HL-60 (cell line): Measurements from ENCODE around the gene AQP3.

Experiments
- DNase-seq, 2 experiments: peaks; one replicate each; pipeline ENCODE4 v3.0.0-alpha.2; 2010 to 2020; ENCODE audit warnings: low read depth in 1 of 2, low spot score in 1 of 2
- H3K27ac ChIP-seq: fragments of 250-450 bp; sonication (Bioruptor Pico); replicated peaks from 2 replicates; pipeline ENCODE4 v1.5.1; 2020; ENCODE audit warnings: mild to moderate bottlenecking, moderate library complexity
- H3K27me3 ChIP-seq: fragments of 250-450 bp; sonication (Bioruptor Pico); 2 replicates; pipeline ENCODE4 v1.5.1; 2021; ENCODE audit warnings: mild to moderate bottlenecking, moderate library complexity; ENCODE audit not compliant: insufficient read depth, poor library complexity, severe bottlenecking
- H3K4me3 ChIP-seq: replicated peaks from 2 replicates; pipeline ENCODE4 v1.5.1; 2011; ENCODE audit warnings: mild to moderate bottlenecking, control low read depth, low read length; ENCODE audit not compliant: insufficient read depth
- GABPA ChIP-seq: IDR thresholded peaks from 2 replicates; pipeline ENCODE4 v1.6.1; 2012; ENCODE audit warnings: low read depth
- POLR2AphosphoS5 ChIP-seq: IDR thresholded peaks from 2 replicates; pipeline ENCODE4 v1.6.1; 2012; ENCODE audit warnings: low read depth
- SPI1 ChIP-seq: IDR thresholded peaks from 2 replicates; pipeline ENCODE4 v1.6.1; 2012; ENCODE audit warnings: low read depth, mild to moderate bottlenecking, borderline replicate concordance
- TF ChIP-seq, protein P1 (sequence below): IDR thresholded peaks from one replicate; pipeline ENCODE4 v1.5.1; 2011; ENCODE audit warnings: low read length, control low read depth, inconsistent platforms; ENCODE audit not compliant: insufficient read depth
- TF ChIP-seq, protein P2 (sequence below): IDR thresholded peaks from 2 replicates; pipeline ENCODE4 v1.6.1; 2012; ENCODE audit warnings: low read depth; ENCODE audit not compliant: insufficient replicate concordance

Gene AQP3

DNA sequence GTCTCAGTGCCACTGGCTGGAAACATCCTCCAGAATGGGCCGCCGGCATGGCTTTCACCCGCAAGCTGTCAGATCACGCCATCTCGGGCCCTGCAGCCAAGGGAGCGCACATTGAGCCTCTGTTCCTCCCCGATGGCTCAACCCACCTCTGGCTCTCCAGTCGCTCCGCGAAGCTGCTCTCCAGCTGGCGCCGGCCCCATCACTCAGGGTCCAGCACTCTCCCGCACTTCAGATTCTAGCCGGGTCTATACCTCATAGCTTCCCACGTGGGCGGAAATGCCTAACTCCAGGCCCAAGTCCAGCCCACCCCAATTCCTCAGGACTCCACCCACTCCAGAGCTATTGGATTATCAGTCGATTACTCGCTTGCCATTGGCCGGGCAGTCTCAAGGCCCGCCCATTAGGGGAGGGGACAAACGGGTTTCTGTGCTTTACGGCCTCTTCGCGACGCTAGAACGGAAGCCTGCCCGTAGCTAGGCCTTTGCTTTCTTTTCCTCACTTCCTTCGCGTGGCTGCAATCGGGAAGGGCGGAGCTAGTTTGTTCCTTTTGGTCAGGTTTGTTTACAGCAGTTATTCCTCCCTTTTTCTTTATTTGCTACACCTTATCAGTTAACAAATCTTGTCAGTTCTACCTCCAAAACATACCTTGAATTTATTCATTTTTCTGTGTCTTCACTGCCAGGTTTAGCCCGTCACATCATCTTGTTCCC lies 26.4 kb upstream of the AQP3 start, which contains the start of gene NOL6:
TSS of gene NOL6 (minus strand) at position 282 of the 710 bp plus-strand sequence. CDS start at position 200, 82 bp downstream.
- peak; percentile 99 for DNase-seq
- H3K4me3 ChIP-seq = peak within 1 kb of the TSS; percentile 100
- peak; percentile 75 for TF ChIP-seq SPI1
- TF ChIP-seq, protein P1, sequence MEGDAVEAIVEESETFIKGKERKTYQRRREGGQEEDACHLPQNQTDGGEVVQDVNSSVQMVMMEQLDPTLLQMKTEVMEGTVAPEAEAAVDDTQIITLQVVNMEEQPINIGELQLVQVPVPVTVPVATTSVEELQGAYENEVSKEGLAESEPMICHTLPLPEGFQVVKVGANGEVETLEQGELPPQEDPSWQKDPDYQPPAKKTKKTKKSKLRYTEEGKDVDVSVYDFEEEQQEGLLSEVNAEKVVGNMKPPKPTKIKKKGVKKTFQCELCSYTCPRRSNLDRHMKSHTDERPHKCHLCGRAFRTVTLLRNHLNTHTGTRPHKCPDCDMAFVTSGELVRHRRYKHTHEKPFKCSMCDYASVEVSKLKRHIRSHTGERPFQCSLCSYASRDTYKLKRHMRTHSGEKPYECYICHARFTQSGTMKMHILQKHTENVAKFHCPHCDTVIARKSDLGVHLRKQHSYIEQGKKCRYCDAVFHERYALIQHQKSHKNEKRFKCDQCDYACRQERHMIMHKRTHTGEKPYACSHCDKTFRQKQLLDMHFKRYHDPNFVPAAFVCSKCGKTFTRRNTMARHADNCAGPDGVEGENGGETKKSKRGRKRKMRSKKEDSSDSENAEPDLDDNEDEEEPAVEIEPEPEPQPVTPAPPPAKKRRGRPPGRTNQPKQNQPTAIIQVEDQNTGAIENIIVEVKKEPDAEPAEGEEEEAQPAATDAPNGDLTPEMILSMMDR = no peak
- peak; percentile 40; the same call in 1 of the 2 replicates for TF ChIP-seq POLR2AphosphoS5
- peak; percentile 74; the same call in 1 of the 2 replicates for TF ChIP-seq GABPA
- H3K27me3 ChIP-seq = no peaks in the 10 kb centered on the region
- peak within 1 kb of the TSS; percentile 56 for H3K27ac ChIP-seq

DNA sequence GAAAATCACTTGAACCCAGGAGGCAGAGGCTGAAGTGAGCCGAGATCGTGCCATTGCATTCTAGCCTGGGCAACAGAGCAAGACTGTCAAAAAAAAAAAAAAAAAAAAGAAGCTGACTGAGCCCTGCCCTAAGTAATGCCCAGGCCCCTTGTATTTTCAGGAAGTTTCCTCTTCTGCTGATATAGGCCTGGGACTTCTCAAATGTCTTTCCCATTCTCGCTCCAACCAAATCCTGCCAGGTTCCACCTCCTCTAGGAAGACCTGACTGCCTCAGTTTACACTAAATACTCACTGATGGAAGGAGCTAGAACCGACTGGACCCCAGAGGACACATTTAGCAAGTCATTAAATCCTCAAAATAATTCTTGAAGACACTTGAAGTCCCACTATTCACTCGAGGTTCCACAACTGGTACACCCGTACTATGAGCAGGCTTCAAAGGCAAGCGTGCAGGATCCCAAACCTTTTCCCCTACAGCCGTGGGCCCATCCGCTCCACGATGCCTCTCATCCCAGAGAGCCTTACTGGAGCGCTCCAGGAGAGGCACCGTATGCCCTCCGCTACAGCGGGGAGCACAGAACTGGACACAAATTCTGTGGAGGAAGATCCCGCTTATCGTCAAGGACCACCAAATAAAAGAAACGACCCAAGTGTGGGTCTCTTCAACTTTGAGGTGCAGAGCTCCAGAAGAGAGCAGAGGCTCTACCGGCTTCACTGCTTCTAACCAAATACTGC lies 25.7 kb upstream of the AQP3 start:
- peak in 1 of 2 experiments; percentile 24 for DNase-seq
- TF ChIP-seq, protein P2, sequence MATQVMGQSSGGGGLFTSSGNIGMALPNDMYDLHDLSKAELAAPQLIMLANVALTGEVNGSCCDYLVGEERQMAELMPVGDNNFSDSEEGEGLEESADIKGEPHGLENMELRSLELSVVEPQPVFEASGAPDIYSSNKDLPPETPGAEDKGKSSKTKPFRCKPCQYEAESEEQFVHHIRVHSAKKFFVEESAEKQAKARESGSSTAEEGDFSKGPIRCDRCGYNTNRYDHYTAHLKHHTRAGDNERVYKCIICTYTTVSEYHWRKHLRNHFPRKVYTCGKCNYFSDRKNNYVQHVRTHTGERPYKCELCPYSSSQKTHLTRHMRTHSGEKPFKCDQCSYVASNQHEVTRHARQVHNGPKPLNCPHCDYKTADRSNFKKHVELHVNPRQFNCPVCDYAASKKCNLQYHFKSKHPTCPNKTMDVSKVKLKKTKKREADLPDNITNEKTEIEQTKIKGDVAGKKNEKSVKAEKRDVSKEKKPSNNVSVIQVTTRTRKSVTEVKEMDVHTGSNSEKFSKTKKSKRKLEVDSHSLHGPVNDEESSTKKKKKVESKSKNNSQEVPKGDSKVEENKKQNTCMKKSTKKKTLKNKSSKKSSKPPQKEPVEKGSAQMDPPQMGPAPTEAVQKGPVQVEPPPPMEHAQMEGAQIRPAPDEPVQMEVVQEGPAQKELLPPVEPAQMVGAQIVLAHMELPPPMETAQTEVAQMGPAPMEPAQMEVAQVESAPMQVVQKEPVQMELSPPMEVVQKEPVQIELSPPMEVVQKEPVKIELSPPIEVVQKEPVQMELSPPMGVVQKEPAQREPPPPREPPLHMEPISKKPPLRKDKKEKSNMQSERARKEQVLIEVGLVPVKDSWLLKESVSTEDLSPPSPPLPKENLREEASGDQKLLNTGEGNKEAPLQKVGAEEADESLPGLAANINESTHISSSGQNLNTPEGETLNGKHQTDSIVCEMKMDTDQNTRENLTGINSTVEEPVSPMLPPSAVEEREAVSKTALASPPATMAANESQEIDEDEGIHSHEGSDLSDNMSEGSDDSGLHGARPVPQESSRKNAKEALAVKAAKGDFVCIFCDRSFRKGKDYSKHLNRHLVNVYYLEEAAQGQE = no peak
- Histone ChIP-seq H3K27ac (peak overlapping the region; percentile 49), H3K27me3 (no peaks in the 10 kb centered on the region), H3K4me3 (peak overlapping the region; percentile 100)

DNA sequence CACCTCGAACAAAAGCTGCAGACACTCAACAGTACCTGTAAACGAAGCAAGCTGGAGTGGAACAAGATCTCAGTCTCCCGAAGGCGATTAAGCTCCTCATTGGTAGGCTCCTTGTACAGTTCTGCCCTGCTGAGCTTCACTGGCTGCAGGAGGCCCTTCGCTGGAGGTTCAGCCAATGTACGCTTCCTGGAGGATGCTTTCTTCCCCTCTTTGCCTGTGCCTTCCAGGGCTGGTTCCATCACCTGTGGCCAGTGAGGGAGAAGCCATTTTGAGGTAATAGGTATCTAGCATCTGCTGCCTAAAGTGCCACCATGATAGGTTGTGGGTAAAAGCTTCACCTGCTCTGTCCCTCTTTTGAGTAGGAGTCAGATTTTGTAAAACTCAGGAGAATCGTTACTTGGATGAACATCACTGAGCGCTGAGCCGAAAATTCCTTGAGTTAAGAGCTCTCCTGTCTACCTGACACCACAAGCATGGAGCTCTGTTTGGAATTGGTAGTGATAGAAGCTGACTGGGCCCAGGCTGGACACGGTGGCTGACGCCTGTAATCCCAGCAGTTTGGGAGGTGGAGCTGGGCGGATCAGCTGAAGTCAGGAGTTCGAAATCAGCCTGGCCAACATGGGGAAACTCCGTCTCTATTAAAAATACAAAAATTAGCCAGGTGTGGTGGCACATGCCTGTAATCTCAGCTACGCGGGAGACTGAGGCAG lies 24.9 kb upstream of the AQP3 start:
- Histone ChIP-seq H3K27me3 (no peaks in the 10 kb centered on the region), H3K27ac (no peak overlapping the region; the same call in 1 of the 2 replicates), H3K4me3 (peak overlapping the region; percentile 100)
- TF ChIP-seq GABPA (no peak), SPI1 (no peak), POLR2AphosphoS5 (no peak)
- TF ChIP-seq, protein P1 = no peak
- TF ChIP-seq, protein P2 = no peak
- no peak for DNase-seq

DNA sequence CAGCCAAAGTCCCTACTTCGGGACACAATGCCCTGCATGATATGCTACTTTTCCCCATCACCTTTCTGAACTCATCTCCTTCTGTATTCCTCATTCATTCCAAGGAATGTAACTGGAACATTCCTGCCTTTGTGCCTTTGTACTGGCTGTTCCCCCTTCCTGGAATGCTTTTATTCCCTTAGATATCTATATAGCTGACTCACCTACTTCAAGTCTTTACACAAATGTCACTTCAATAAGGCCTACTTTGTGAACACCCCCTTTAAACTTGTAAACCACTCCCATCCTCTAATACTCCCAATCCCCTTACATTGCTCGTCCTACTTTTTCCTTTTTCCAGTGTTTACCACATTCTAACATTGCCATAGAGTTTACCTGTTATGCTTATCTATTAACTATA lies 24.0 kb upstream of the AQP3 start:
- Histone ChIP-seq H3K4me3 (no peak overlapping the region), H3K27ac (no peak overlapping the region), H3K27me3 (no peaks in the 10 kb centered on the region)
- no peak for DNase-seq
- TF ChIP-seq POLR2AphosphoS5 (no peak), GABPA (no peak), SPI1 (no peak)
- TF ChIP-seq, protein P1 = no peak
- TF ChIP-seq, protein P2 = no peak
